MCF 10A (cell line): ENCODE data around the gene ANO7. TPM values are rescaled to one million over a fixed set of nuclear protein-coding genes. Genes with fewer than 3 reads are reported as not detected.
A peak's percentile ranks its signal among the peaks of the same experiment; 100 is the strongest.

Experiments
- BruUV-seq: library from RNA; stranded (reverse); fragments of 400-500 nt; replicated peaks from 2 replicates; lab custom pipeline; 2021; lab: Mats Ljungman, UMichigan
- CTCF ChIA-PET: fragments of 300-600 bp; sonication (Branson Sonifier 250); formaldehyde crosslinking; extraction: SDS; loops from one replicate; lab custom pipeline; 2021; ENCODE audit warnings: antibody characterized with exemption, inconsistent platforms; lab: Yijun Ruan, JAX
- POLR2A ChIA-PET: fragments of 300-600, 350-650 bp; sonication (Branson Sonifier 250); formaldehyde crosslinking; extraction: SDS; loops from one replicate; lab custom pipeline; 2020; ENCODE audit warnings: antibody characterized with exemption, inconsistent platforms; lab: Yijun Ruan, JAX
- DNase-seq: peaks from one replicate; pipeline ENCODE4 v3.0.0-alpha.2; 2018; ENCODE audit not compliant: unreplicated experiment
- H3K27ac Mint-ChIP-seq: one replicate; pipeline ENCODE4 v1.8.0; 2022; ENCODE audit warnings: mild to moderate bottlenecking, low read depth, mixed read lengths; ENCODE audit not compliant: unreplicated experiment
- H3K27me3 Mint-ChIP-seq: one replicate; pipeline ENCODE4 v1.8.0; 2022; ENCODE audit warnings: mixed read lengths; ENCODE audit not compliant: insufficient read depth, unreplicated experiment
- H3K36me3 Mint-ChIP-seq: one replicate; pipeline ENCODE4 v1.8.0; 2022; ENCODE audit warnings: mild to moderate bottlenecking, moderate library complexity, mixed read lengths; ENCODE audit not compliant: insufficient read depth, unreplicated experiment
- H3K4me1 Mint-ChIP-seq: one replicate; pipeline ENCODE4 v1.8.0; 2022; ENCODE audit warnings: mixed read lengths; ENCODE audit not compliant: insufficient read depth, unreplicated experiment
- H3K4me3 Mint-ChIP-seq: one replicate; pipeline ENCODE4 v1.8.0; 2022; ENCODE audit warnings: mild to moderate bottlenecking, moderate library complexity, mixed read lengths; ENCODE audit not compliant: unreplicated experiment
- H3K9me3 Mint-ChIP-seq: one replicate; pipeline ENCODE4 v1.8.0; 2022; ENCODE audit warnings: mixed read lengths; ENCODE audit not compliant: unreplicated experiment
- CTCF ChIP-seq: fragments of 200-600 bp; IDR thresholded peaks from one replicate; pipeline ENCODE4 v1.8.0; 2022; ENCODE audit warnings: antibody characterized with exemption, mild to moderate bottlenecking; ENCODE audit not compliant: unreplicated experiment
- intact Hi-C: fragments of 100-400 bp; cut with micrococcal nuclease; formaldehyde crosslinking; loops from 2 replicates; pipeline ENCODE4 v1.14.1; 2022
- total RNA-seq: library from RNA; stranded (reverse); gene quantifications from 2 replicates; pipeline ENCODE4 v1.2.3, GENCODE V29; 2022

The ANO7 gene
- total RNA-seq, 1 experiment from 2014 or later = 0.14 TPM

GRCh38 chr2:241254904-241255351, 66.5 kb downstream of the ANO7 start:
- intact Hi-C loops = no loop called here
- Mint-ChIP-seq H3K4me1 (no peaks in the 10 kb centered on the region), H3K9me3 (no peaks in the 10 kb centered on the region), H3K27me3 (no peaks in the 10 kb centered on the region), H3K36me3 (peaks cover 89% of the 10 kb centered on the region), H3K27ac (no peak overlapping the region), H3K4me3 (no peak overlapping the region)
- DNase-seq = no peak
- BruUV-seq = no TSS peak
- TF ChIP-seq CTCF = no peak
- ChIA-PET CTCF (interaction anchor here (0.7 kb wide), 1 partner anchor 36 kb away, joined by 3 read pairs; no protein-coding TSS in a partner anchor), POLR2A (no interaction called here)

GRCh38 chr2:241255542-241256167, 67.2 kb downstream of the ANO7 start:
- peaks cover 89% of the 10 kb centered on the region for H3K36me3 Mint-ChIP-seq
- ChIA-PET CTCF (no interaction called here), POLR2A (no interaction called here)
- DNase-seq = no peak
- no peak overlapping the region for H3K4me3 Mint-ChIP-seq
- no peak overlapping the region for H3K27ac Mint-ChIP-seq
- no peaks in the 10 kb centered on the region for H3K27me3 Mint-ChIP-seq
- BruUV-seq = no TSS peak
- H3K4me1 Mint-ChIP-seq = no peaks in the 10 kb centered on the region
- intact Hi-C loops = no loop called here
- TF ChIP-seq CTCF = no peak
- H3K9me3 Mint-ChIP-seq = no peaks in the 10 kb centered on the region

GRCh38 chr2:241256168-241256545, 67.7 kb downstream of the ANO7 start:
- peaks cover 89% of the 10 kb centered on the region for H3K36me3 Mint-ChIP-seq

More at GRCh38 chr2:241256168-241256545, 67.7 kb downstream of the ANO7 start:
- no peak for DNase-seq
- Mint-ChIP-seq H3K9me3 (no peaks in the 10 kb centered on the region), H3K4me1 (peaks cover 2% of the 10 kb centered on the region), H3K27me3 (no peaks in the 10 kb centered on the region), H3K27ac (no peak overlapping the region), H3K4me3 (no peak overlapping the region)
- POLR2A ChIA-PET = no interaction called here
- TF ChIP-seq CTCF = no peak
- intact Hi-C loops = no loop called here
- CTCF ChIA-PET = interaction anchor here (0.5 to 1.6 kb wide), 2 partner anchors 18 to 180 kb away, joined by 3 read pairs; no protein-coding TSS in a partner anchor
- TSS peak; percentile 66 for BruUV-seq
